AG09319 (cell line): ENCODE results near the gene DIRAS1.

ENCODE experiments used
- DNase-seq: peaks from one replicate; pipeline ENCODE4 v3.0.0-alpha.2; 2010; ENCODE audit warnings: low read depth; ENCODE audit errors: extremely low read depth
- TF ChIP-seq, protein P1 (sequence below): IDR thresholded peaks from 2 replicates; pipeline ENCODE4 v1.5.1; 2011; ENCODE audit warnings: low read depth, mild to moderate bottlenecking, inconsistent platforms, low read length, moderate library complexity

The DIRAS1 gene

DNA sequence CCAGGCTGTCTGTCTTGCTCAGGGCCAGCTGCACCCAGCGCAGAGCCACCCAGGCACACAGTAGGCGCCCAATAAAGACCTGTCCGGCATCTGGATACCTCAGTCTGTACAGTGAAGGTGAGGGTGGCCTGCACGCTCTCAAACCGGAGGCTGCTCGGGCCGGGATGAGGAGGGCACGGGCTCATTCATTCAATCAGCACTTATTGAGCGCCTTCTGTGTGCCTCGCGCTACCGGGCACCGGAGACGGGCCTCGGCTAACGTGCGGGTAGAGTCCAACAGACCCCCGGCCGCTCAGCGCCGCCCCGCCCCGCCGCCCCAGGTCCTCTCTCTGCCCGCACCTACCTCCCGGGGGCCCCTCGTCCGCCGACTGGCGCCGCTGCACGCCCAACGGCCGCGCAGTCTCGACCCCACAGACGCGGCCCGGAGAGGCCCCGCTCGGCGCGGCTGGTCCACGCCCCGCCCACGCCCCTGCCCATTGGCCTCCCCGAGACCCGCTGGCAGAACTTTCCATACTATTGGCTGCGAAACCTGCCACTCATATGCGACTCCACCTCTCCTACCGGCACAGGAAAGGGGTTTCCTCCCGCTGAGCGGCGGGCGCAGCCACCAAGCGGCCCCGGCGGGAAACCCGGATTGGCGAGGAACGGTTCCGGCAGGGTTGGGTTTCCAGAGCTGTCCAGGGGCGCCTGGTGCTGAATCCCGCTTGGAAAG is 18.6 kb upstream of the DIRAS1 start, which contains the start of gene SLC39A3:
SLC39A3 (minus strand) TSS at position 416 of the 712 bp plus-strand sequence. CDS start 2,760 bp downstream, outside the sequence.
- DNase-seq, result peak; percentile 98
- TF ChIP-seq, protein P1, sequence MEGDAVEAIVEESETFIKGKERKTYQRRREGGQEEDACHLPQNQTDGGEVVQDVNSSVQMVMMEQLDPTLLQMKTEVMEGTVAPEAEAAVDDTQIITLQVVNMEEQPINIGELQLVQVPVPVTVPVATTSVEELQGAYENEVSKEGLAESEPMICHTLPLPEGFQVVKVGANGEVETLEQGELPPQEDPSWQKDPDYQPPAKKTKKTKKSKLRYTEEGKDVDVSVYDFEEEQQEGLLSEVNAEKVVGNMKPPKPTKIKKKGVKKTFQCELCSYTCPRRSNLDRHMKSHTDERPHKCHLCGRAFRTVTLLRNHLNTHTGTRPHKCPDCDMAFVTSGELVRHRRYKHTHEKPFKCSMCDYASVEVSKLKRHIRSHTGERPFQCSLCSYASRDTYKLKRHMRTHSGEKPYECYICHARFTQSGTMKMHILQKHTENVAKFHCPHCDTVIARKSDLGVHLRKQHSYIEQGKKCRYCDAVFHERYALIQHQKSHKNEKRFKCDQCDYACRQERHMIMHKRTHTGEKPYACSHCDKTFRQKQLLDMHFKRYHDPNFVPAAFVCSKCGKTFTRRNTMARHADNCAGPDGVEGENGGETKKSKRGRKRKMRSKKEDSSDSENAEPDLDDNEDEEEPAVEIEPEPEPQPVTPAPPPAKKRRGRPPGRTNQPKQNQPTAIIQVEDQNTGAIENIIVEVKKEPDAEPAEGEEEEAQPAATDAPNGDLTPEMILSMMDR, result peak; percentile 13

DNA sequence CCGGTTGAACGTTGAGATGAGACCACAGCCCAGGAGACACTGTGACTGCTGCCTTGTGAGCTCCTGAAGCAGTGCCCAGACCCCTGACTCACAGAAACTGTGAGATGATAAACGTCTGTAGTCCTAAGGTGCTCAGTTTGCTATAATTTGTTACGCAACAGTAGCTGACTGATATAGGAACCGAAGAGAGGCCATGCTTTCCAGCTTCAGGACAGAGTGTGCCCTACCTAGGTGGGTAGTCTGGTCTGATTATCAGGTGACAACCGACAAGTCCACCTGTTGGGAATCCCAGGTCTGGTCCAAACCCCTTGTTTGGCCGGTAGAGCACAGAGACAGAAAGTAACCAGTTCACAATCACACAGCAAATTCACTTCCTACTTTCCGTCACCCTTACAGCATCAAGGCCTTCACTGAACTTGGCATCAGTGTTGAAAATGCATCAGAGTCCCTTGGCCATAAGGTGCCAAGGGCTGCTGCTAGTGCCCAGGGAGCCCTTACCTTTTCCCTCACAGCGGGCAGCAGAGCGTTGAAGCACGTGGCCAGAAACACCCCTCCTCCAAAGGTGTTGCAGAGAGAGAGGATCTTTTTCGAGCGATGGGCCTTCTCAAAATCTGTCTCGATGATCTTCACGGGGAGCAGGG is 15.5 kb upstream of the DIRAS1 start:
- DNase-seq, result no peak
- TF ChIP-seq, protein P1, result no peak

- TF ChIP-seq, protein P1, result no peak
- DNase-seq, result no peak
Observed at GRCh38 chr19:2735374-2735773, 14.2 kb upstream of the DIRAS1 start.

DNA sequence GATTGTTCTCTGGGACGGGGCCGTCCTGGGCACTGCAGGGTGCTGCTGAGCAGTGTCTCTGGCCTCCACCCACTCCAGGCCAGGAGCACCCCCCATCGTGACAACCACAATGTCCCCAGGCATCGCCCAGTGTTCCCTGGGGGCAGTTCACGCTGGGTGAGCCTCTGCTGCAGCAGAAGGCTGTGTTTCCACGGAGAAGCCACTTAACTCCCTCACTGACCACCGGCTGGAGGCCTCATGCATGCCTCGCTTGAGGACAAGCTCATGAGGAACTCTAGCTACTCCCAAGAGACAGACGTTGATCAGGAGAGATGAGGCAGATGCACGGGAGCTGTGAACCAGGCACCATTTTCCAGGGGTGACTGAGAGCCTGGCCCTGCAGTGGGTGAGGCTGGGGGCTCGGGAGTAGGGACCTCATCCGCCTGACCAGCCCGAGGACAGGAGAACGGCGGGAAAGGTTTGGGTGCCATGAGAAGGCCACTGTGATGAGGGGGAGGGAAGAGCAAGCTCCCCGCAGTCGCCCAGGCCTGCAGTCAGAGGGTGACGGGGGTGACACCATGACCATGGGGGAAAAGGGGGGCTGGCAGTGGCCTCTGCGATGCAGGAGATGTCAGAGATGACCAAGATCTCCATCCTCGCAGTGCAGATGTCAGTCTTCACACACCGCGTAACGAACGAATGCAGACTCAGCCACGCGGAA is 13.6 kb upstream of the DIRAS1 start:
- TF ChIP-seq, protein P1, result no peak
- DNase-seq, result no peak

GRCh38 chr19:2733930-2734588 is 12.9 kb upstream of the DIRAS1 start:
- TF ChIP-seq, protein P1, result no peak

DNA sequence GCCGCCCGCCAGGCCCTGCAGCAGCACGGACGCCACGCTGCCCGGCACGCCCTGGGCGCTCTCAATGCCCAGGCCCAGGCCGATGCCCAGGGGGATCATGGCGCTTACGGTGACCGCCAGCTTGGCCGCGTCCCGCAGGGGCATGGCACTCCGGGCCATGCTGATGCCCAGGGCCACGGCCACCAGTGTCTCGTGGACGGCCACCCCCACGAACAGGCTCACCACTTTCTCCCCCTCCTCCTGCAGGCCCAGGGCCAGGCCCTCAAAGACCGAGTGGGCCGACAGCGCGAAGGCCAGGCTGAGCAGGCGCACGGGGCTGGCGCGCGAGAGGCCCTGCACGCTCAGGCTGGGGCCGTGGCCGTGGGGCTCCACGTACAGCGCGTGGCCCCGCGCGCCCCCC is 11.7 kb upstream of the DIRAS1 start:
- TF ChIP-seq, protein P1, result no peak
- DNase-seq, result no peak

More at GRCh38 chr19:2733930-2734588, 12.9 kb upstream of the DIRAS1 start:
- DNase-seq, result no peak
